ENCODE results near the gene C4orf51.
"Not testable (repeated sequence)": the region's sequence is repeated elsewhere in the genome, so short reads cannot be mapped to it uniquely, and the experiment has no call there.

The C4orf51 gene

DNA sequence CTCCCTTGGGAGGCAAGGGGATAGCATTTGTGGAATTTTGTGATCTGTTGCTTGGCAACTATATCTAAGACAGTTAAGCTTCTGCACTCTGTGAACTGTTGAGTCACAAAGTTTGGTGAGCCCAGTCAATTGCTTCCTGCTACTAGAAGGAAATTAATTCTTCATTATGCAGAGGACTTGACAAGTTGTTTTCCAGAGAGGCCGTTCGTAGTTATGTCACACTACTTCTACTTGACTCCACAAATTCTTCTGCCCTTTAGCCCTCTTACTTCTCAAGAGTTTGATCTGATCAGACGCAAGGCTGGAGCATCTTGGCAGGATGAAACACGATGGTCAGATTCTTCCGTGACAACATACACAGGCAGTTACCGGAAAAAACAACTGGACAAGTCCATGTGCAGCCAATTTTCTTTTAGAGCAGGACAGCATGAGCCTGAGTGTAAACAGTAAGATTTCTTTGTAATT, at the start of gene C4orf51:
Gene C4orf51 (plus strand): TSS at position 156 of the 465 bp plus-strand sequence. CDS start 58 bp downstream, at position 214.
- no peak for DNase-seq

DNA sequence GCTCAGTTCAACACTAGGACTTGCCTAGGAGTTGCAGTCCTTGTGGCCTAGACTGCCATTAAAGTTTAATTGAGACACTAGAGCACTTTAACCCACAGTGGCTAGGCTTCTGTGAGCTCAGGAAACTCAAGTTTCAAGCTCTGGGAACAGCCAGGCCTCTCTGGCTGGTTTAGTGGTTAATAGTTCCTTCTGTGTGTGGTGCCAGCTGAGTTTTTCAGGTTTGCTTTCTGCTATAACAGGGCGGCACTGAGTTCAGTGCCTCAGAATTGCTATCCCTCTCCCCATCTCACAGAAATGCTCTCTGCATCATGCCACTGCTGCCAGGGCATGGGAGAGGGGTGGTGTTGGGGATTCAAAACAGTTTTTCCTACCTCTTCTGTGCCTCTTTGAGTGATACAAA, 44.8 kb upstream of the C4orf51 start:
- no peak for DNase-seq

- DNase-seq, result no peak
These were observed 44.3 kb upstream of the C4orf51 start for GRCh38 chr4:145635630-145636029.

GRCh38 chr4:145639186-145639698, 40.7 kb upstream of the C4orf51 start:
- no peak for DNase-seq

- not testable (repeated sequence) for DNase-seq
These were observed 39.7 kb upstream of the C4orf51 start for GRCh38 chr4:145640236-145640635.

- DNase-seq, result no peak
These were observed 36.7 kb upstream of the C4orf51 start for GRCh38 chr4:145643295-145643694.

DNA sequence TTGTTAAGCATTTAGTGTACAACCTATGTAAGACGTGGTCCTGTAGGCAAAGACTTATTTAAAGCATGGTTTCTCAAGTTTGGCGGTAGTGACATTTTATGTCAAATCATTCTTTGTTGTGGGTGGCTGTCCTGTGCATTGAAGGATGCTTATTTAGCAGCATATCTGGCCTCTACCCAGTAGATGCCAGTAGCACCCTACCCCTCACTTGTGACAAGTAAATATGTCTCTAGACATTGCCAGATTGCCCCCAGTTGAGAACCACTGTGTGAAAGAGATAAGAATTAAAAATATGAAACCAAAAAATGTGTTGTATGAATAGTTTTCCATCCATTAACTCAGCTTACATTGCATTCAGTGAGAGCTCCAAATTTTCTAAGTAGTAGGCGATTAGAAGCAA, 35.2 kb upstream of the C4orf51 start:
- DNase-seq, result no peak

DNA sequence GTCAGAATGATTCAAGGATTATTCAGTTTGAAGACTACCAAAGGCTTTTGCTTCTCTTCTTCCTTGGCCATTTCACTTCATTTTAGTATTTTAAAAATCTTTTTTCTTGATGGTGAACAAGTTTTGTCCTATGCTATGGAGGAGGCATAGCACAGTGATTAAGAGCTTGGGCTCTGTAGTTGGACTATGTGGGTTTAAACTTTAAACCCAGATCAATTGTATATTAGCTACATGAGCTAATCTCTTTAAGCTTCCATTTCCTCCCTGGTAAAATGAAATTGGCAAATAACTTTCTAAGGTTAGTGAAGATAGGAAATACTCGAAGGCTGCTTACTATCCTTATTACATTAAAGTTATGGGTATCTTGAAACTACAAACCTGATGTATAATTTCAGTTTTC, 23.8 kb upstream of the C4orf51 start:
- DNase-seq, result no peak

GRCh38 chr4:145660064-145660463, 19.9 kb upstream of the C4orf51 start:
- DNase-seq, result no peak

GRCh38 chr4:145663194-145663593, 16.8 kb upstream of the C4orf51 start:
- no peak for DNase-seq

GRCh38 chr4:145665773-145666172, 14.2 kb upstream of the C4orf51 start:
- DNase-seq, result no peak

DNA sequence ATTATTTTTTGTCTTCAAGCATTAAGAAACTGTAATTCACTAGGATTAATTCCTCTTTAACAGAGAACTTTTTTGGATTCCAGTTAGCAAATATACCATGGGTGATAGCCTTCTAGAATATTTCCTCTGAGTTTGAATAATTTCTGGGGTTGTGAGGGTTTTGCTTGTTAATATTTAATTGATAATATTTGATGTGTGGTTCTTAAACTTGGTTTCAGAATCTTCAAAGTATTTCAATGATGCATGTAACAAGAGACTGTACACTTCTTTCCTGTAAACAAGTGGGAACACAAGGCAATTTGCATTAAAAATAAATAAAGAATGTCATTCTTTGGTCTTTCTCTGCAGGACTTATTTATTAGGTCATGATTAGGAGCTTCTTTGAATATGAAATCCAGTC, 9.5 kb upstream of the C4orf51 start:
- no peak for DNase-seq

GRCh38 chr4:145679520-145679919, 426 bp upstream of the C4orf51 start:
- DNase-seq, result no peak

DNA sequence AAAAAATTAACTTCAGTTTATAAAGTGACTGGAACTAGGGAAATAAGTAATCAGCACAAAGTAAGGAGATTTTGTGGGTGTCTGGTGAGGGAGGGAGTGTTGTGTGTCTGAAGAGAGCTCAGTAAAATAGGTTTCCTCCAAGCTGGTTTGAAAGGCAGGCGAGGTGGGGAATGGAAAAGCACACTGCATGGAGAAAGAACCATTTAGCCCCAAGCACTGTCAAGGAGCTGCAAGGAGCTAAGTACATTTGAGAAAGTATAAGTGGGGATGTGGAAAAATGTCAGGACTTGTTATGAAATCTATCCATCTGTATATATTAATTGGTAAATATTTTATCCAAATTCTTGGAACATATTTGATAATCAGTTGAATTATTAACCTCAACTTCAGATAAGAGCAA, 956 bp downstream of the C4orf51 start:
- no peak for DNase-seq

DNA sequence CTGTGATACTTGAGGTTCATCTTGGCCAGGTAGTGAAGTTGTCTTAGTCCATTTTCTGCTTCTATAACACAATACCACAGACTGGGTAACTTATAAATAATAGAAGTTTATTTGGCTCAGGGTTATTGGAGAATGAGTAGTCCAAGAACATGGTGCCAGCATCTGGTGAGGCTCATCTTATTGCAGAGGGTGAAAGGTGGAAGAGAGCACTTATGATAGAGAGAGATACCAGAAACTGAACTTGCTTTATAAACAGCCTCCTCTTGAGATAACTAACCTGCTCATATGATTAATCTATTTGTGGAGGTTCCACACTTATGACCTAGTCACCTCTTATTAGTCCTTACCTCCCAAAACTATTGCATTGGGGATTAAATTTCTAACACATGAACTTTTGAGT, 1.6 kb downstream of the C4orf51 start:
- no peak for DNase-seq

- DNase-seq, result no peak
These were observed 2.0 kb downstream of the C4orf51 start for GRCh38 chr4:145681956-145682355.

- DNase-seq, result no peak
These were observed 7.0 kb downstream of the C4orf51 start for GRCh38 chr4:145686991-145687390.

GRCh38 chr4:145690610-145691009, 10.7 kb downstream of the C4orf51 start:
- no peak for DNase-seq

DNA sequence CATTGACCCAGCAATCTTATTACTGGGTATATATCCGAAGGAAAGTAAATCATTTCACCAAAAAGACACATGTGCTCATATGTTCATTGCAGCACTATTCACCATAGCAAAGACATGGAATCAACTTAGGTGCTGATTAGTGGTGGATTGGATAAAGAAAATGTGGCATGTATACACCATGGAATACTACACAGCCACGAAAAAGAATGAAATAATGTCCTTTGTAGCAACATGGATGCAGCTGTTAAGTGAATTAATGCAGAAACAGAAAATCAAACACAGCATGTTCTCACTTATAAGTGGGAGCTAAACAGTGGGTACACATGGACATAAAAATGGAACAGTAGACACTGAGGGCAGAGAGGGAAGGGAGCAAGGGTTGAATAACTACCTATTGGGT, 11.5 kb downstream of the C4orf51 start:
- DNase-seq, result not testable (repeated sequence)

DNA sequence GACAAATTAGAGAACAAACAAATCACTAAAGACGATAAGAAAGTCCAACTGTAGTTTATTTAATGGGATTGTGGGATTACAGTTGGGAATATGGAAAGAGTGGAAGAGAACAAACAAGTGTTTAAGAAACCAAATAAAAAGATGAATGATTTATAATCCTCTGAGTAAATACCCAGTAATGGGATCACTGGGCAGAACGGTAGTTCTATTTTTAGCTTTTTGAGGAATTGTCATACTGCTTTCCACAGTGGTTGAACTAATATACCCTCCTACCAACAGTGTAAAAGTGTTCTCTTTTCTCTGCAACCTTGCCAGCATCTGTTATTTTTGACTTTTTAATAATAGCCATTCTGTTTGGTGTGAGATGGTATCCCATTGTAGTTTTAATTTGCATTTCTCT, 15.0 kb downstream of the C4orf51 start:
- DNase-seq, result no peak

GRCh38 chr4:145697332-145697731, 17.4 kb downstream of the C4orf51 start:
- DNase-seq, result no peak

- no peak for DNase-seq
These were observed 18.6 kb downstream of the C4orf51 start for GRCh38 chr4:145698507-145698906.

- no peak for DNase-seq
These were observed 24.0 kb downstream of the C4orf51 start for GRCh38 chr4:145703850-145704497.

DNA sequence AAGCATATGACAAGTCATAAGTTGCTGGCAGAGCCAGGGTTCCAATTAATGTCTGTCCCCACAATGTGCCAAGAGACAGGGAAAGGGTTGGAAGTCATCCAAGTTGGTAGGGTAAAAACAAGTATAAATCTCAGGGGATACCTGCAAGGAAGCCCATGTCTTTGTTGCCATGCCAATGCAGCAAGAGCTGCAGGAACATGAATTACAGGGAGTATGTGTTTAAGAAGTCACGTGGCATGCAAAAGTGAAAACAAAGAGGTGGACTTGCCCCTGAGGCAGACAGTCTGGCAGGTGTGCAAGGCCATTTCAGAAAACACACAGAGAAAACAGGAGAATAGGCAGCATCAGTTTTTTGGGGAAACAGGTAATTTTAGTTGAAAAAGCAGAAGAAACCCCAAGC, 29.4 kb downstream of the C4orf51 start:
- DNase-seq, result no peak

DNA sequence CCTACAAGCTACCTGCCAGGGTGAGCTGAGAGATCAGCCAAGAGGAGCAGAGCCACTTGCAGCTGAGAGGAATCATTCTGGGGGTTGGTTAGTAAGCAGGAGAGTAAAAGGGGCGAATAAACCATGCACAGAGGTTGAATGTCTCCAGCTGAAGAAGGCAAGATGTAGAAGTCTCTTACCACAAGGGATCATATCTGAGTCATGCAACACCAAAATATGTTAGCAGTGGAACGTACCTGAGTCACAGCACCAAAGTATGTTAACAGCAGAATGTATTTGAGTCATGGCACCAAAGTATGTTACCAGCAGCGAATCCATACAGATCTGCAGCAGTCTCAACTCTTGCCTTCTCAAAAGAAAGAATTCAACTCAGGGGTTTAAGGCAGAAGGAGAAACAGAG, 29.9 kb downstream of the C4orf51 start:
- DNase-seq, result no peak
